WI38 (cell line): ENCODE measurements around the gene NOSTRIN.
"Not testable (repeated sequence)": the region's sequence is repeated elsewhere in the genome, so short reads cannot be mapped to it uniquely, and the experiment has no call there.

Source experiments
- H3K4me3 ChIP-seq: 2 replicates; pipeline ENCODE4 v1.5.1; 2011; ENCODE audit warnings: low read depth, mild to moderate bottlenecking, control low read depth, low read length
- CTCF ChIP-seq: IDR thresholded peaks from 2 replicates; pipeline ENCODE4 v1.5.1; 2012; ENCODE audit warnings: low read depth, mild to moderate bottlenecking, control low read depth, low read length

The NOSTRIN gene

GRCh38 chr2:168801961-168802858, at the start of gene NOSTRIN:
Gene NOSTRIN, plus strand, starts transcription at chr2:168802637. Its CDS starts 10 bp downstream, at chr2:168802647.
- H3K4me3 ChIP-seq, result no peak within 1 kb of the TSS
- no peak for TF ChIP-seq CTCF

- no peak overlapping the region for H3K4me3 ChIP-seq
These were observed 48.6 kb upstream of the NOSTRIN start for GRCh38 chr2:168753765-168754329.

GRCh38 chr2:168757223-168757622, 45.2 kb upstream of the NOSTRIN start:
- TF ChIP-seq CTCF, result no peak
- H3K4me3 ChIP-seq, result no peak overlapping the region

More at GRCh38 chr2:168753765-168754329, 48.6 kb upstream of the NOSTRIN start:
- TF ChIP-seq CTCF, result no peak

GRCh38 chr2:168758970-168759820, 43.2 kb upstream of the NOSTRIN start:
- no peak overlapping the region for H3K4me3 ChIP-seq
- no peak for TF ChIP-seq CTCF

GRCh38 chr2:168765401-168765800, 37.0 kb upstream of the NOSTRIN start:
- TF ChIP-seq CTCF, result no peak

GRCh38 chr2:168766600-168766999, 35.8 kb upstream of the NOSTRIN start:
- no peak overlapping the region for H3K4me3 ChIP-seq
- no peak for TF ChIP-seq CTCF

More at GRCh38 chr2:168765401-168765800, 37.0 kb upstream of the NOSTRIN start:
- no peak overlapping the region for H3K4me3 ChIP-seq

GRCh38 chr2:168767258-168767657, 35.2 kb upstream of the NOSTRIN start:
- no peak for TF ChIP-seq CTCF
- H3K4me3 ChIP-seq, result no peak overlapping the region

GRCh38 chr2:168768357-168768756, 34.1 kb upstream of the NOSTRIN start:
- H3K4me3 ChIP-seq, result not testable (repeated sequence)
